DOHH2 (cell line): Measurements from ENCODE around the gene GHDC.
A peak's percentile ranks its signal among the peaks of the same experiment; 100 is the strongest.
"Not testable (repeated sequence)": the region's sequence is repeated elsewhere in the genome, so short reads cannot be mapped to it uniquely, and the experiment has no call there.

ENCODE experiments used
- H3F3A ChIP-seq: fragments of 200-600 bp; sonication (generic), shearing (Covaris generic); 2 replicates; pipeline ENCODE4 v1.6.0; 2016; ENCODE audit warnings: antibody characterized with exemption, mild to moderate bottlenecking; ENCODE audit not compliant: control insufficient read depth, insufficient read depth
- H3K27ac ChIP-seq: fragments of 200-600 bp; sonication (generic); 2 replicates; pipeline ENCODE4 v1.5.1; 2014; ENCODE audit warnings: low read depth, mild to moderate bottlenecking, low read length, moderate library complexity
- H3K27me3 ChIP-seq: fragments of 200-600 bp; sonication (generic); 2 replicates; pipeline ENCODE4 v1.6.1; 2014; ENCODE audit warnings: mild to moderate bottlenecking, low read length, mixed read lengths; ENCODE audit not compliant: control insufficient read depth
- H3K36me3 ChIP-seq: fragments of 200-600 bp; sonication (generic); 2 replicates; pipeline ENCODE4 v1.6.1; 2014; ENCODE audit warnings: mild to moderate bottlenecking, low read length, moderate library complexity, mixed read lengths; ENCODE audit not compliant: control insufficient read depth
- H3K4me1 ChIP-seq: fragments of 200-600 bp; sonication (generic); 2 replicates; pipeline ENCODE4 v1.6.1; 2014; ENCODE audit warnings: mild to moderate bottlenecking, low read length, mixed read lengths; ENCODE audit not compliant: control insufficient read depth
- H3K4me2 ChIP-seq: fragments of 200-600 bp; sonication (generic); 2 replicates; pipeline ENCODE4 v1.6.0; 2014; ENCODE audit warnings: mild to moderate bottlenecking, low read length, moderate library complexity
- H3K4me3 ChIP-seq: fragments of 200-600 bp; sonication (generic); 2 replicates; pipeline ENCODE4 v1.5.1; 2014; ENCODE audit warnings: mild to moderate bottlenecking, low read length, mixed read lengths
- H3K79me2 ChIP-seq: fragments of 200-600 bp; sonication (generic); 2 replicates; pipeline ENCODE4 v1.6.1; 2014; ENCODE audit warnings: mild to moderate bottlenecking, low read length, mixed read lengths; ENCODE audit not compliant: control insufficient read depth
- H3K9me2 ChIP-seq: fragments of 200-600 bp; sonication (generic); replicated peaks from 2 replicates; pipeline ENCODE4 v1.6.1; 2014; ENCODE audit warnings: mild to moderate bottlenecking, low read length, mixed read lengths; ENCODE audit not compliant: control insufficient read depth
- H3K9me3 ChIP-seq: fragments of 200-600 bp; sonication (generic); 2 replicates; pipeline ENCODE4 v1.6.1; 2014; ENCODE audit warnings: antibody characterized with exemption, low read length, mixed read lengths; ENCODE audit not compliant: control insufficient read depth, insufficient read depth
- H4K20me1 ChIP-seq: fragments of 200-600 bp; sonication (generic); 2 replicates; pipeline ENCODE4 v1.6.0; 2014; ENCODE audit warnings: low read depth, mild to moderate bottlenecking, antibody characterized with exemption, low read length, moderate library complexity; ENCODE audit not compliant: control insufficient read depth, insufficient read depth
- EZH2phosphoT487 ChIP-seq: fragments of 200-600 bp; sonication (generic); IDR thresholded peaks from 2 replicates; pipeline ENCODE4 v1.6.1; 2017; ENCODE audit warnings: borderline replicate concordance, mild to moderate bottlenecking, antibody characterized with exemption, low read length, moderate library complexity, mixed read lengths
- TF ChIP-seq, protein P1 (sequence below): fragments of 200-600 bp; sonication (generic); IDR thresholded peaks from one replicate; pipeline ENCODE4 v1.5.1; 2014; ENCODE audit warnings: antibody characterized with exemption, mild to moderate bottlenecking, low read depth, low read length; ENCODE audit not compliant: poor library complexity, severe bottlenecking

GHDC gene

DNA sequence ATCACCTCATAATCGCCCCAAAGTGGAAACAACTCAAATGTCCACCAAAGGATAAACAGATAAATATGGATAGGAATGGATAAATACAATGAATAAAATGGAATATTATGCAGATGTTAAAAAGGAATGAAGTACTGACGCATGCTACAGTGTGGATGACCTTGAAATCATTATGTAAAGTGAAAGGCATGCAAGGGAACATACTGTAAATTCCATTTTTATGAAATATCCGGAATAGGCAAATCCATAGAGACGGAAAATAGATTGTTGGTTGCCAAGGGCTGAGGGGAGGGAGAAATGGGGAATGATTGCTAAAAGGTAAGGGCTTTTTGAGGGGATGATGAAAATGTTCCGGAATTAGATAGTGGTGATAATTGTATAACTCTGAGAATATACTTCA, 45.9 kb upstream of the GHDC start:
- H3K4me1 ChIP-seq = no peaks in the 10 kb centered on the region; the same call in 1 of the 2 replicates
- H3K27ac ChIP-seq = no peak overlapping the region
- H4K20me1 ChIP-seq = peaks cover 9% of the 10 kb centered on the region; the same call in 1 of the 2 replicates
- TF ChIP-seq, protein P1, sequence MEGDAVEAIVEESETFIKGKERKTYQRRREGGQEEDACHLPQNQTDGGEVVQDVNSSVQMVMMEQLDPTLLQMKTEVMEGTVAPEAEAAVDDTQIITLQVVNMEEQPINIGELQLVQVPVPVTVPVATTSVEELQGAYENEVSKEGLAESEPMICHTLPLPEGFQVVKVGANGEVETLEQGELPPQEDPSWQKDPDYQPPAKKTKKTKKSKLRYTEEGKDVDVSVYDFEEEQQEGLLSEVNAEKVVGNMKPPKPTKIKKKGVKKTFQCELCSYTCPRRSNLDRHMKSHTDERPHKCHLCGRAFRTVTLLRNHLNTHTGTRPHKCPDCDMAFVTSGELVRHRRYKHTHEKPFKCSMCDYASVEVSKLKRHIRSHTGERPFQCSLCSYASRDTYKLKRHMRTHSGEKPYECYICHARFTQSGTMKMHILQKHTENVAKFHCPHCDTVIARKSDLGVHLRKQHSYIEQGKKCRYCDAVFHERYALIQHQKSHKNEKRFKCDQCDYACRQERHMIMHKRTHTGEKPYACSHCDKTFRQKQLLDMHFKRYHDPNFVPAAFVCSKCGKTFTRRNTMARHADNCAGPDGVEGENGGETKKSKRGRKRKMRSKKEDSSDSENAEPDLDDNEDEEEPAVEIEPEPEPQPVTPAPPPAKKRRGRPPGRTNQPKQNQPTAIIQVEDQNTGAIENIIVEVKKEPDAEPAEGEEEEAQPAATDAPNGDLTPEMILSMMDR = no peak
- no peak for TF ChIP-seq EZH2phosphoT487
- H3K79me2 ChIP-seq = peaks cover 79% of the 10 kb centered on the region
- H3K9me3 ChIP-seq = no peaks in the 10 kb centered on the region
- H3K4me2 ChIP-seq = no peak overlapping the region
- no peaks in the 10 kb centered on the region for H3K36me3 ChIP-seq
- H3F3A ChIP-seq = peaks cover 2% of the 10 kb centered on the region; the same call in 1 of the 2 replicates
- H3K4me3 ChIP-seq = no peak overlapping the region
- no peaks in the 10 kb centered on the region for H3K9me2 ChIP-seq
- H3K27me3 ChIP-seq = no peaks in the 10 kb centered on the region

DNA sequence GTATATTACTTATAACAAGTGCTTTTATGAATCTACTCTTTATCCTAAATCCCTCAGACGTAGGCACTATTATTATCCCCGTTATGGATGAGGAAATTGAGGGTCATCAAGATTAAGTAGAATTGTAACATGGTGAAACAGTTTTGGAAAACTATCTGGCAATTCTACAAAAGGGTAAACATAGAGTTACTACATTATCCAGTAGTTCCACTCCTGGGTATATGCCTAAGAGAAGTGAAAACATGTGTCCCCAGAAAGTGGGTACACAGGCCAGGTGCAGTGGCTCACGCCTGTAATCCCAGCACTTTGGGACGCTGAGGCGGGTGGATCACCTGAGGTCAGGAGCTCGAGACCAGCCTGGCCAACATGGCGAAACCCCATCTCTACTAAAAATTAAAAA, 45.3 kb upstream of the GHDC start:
- H3K79me2 ChIP-seq = peaks cover 83% of the 10 kb centered on the region
- H4K20me1 ChIP-seq, H3K27ac ChIP-seq: not testable (repeated sequence)

DNA sequence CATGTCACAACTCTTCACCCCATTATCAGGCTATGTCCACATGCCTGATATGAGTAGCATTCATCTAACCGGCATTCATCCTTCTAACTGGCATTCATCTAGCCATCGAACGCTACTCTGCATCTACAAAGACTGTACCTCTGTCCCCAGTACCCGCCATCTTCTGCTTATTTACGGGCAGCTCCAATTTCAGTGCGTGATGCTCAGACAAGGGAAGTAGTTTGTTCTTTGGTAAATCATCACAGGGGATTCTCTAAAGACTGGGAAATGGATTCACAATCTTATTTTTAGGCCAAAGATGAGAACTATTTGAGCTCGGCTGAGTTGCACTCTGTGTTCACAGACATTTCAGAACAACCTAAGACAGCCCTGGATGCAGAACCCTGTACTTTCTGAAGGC, 42.5 kb upstream of the GHDC start:
- Histone ChIP-seq H3K36me3 (no peaks in the 10 kb centered on the region), H3K27me3 (no peaks in the 10 kb centered on the region), H3K4me2 (no peak overlapping the region), H4K20me1 (0 out of 2 replicates have a peak, but pooled peaks cover 5% of the 10 kb centered on the region), H3F3A (peaks cover 2% of the 10 kb centered on the region; the same call in 1 of the 2 replicates), H3K4me1 (peaks cover 15% of the 10 kb centered on the region), H3K9me3 (no peaks in the 10 kb centered on the region), H3K9me2 (no peaks in the 10 kb centered on the region), H3K27ac (no peak overlapping the region), H3K79me2 (peaks cover 78% of the 10 kb centered on the region), H3K4me3 (no peak overlapping the region)
- no peak for TF ChIP-seq EZH2phosphoT487
- TF ChIP-seq, protein P1 = no peak

More for the DNA sequence above, 45.3 kb upstream of the GHDC start:
- H3K36me3 ChIP-seq, H3K4me2 ChIP-seq, H3K9me2 ChIP-seq, H3K4me3 ChIP-seq, H3K9me3 ChIP-seq, H3K4me1 ChIP-seq, H3F3A ChIP-seq, H3K27me3 ChIP-seq: not testable (repeated sequence)

DNA sequence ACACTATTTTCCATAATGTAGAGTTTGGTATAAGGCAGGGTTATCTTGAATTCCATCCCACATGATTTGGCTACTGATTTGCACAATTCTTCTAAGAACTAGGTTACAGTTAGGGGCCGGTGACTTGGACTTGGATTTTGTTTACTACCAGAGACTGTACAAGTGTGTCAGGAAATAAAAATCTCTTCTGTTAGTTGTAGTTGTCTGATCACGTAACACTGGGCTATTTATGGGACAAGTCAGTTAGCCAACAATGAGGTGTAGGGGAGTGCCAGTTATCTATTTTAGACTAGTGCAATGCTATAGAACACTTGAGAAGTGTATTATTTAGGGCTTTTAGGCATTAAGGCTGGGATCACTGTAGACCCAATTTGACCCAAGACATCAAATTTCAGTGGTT, 39.7 kb upstream of the GHDC start:
- Histone ChIP-seq H4K20me1 (0 out of 2 replicates have a peak, but pooled peaks cover 5% of the 10 kb centered on the region), H3K4me2 (peak overlapping the region; percentile 27), H3K4me1 (peaks cover 27% of the 10 kb centered on the region), H3K36me3 (no peaks in the 10 kb centered on the region), H3K79me2 (peaks cover 55% of the 10 kb centered on the region), H3K4me3 (no peak overlapping the region), H3K9me3 (no peaks in the 10 kb centered on the region), H3K9me2 (no peaks in the 10 kb centered on the region), H3K27me3 (no peaks in the 10 kb centered on the region), H3F3A (0 out of 2 replicates have a peak, but pooled peaks cover 2% of the 10 kb centered on the region), H3K27ac (no peak overlapping the region)
- no peak for TF ChIP-seq EZH2phosphoT487
